CD14-positive monocyte (primary cell): ENCODE data around the gene KLHL10. TPM values are rescaled to one million over a fixed set of nuclear protein-coding genes. Genes with fewer than 3 reads are reported as not detected.

ENCODE experiments used
- DNase-seq, 3 donors: peaks; one replicate each; pipeline ENCODE4 v3.0.0-alpha.2; 2011 to 2022
- H2AFZ ChIP-seq: 2 replicates; pipeline ENCODE4 v1.6.0; 2012; ENCODE audit warnings: mild to moderate bottlenecking, low read depth, low read length, inconsistent platforms; ENCODE audit not compliant: insufficient read depth, poor library complexity, severe bottlenecking
- H3K27ac ChIP-seq, 2 donors: 1 replicate in 1 of 2; 2 replicates in 1 of 2; pipeline ENCODE4 v1.5.1; 2012 to 2013; ENCODE audit warnings: low read length in 2 of 2, control low read depth in 1 of 2, inconsistent platforms in 1 of 2, low read depth in 1 of 2, mild to moderate bottlenecking in 1 of 2
- H3K27me3 ChIP-seq, 2 donors: one replicate each; pipeline versions ENCODE4 v1.6.0 to v1.6.1; 2011 to 2013; ENCODE audit warnings: low read length in 2 of 2; ENCODE audit not compliant: control insufficient read depth in 2 of 2, insufficient read depth in 2 of 2
- H3K36me3 ChIP-seq, 2 donors: replicated peaks in 1 of 2; 1 replicate in 1 of 2; 2 replicates in 1 of 2; pipeline versions ENCODE4 v1.5.1 to v1.6.1; 2012 to 2013; ENCODE audit warnings: low read length in 2 of 2, control low read depth in 1 of 2, inconsistent platforms in 1 of 2, mild to moderate bottlenecking in 1 of 2; ENCODE audit not compliant: insufficient read depth in 2 of 2, control insufficient read depth in 1 of 2
- H3K4me1 ChIP-seq, 2 donors: 1 replicate in 1 of 2; 2 replicates in 1 of 2; pipeline versions ENCODE4 v1.5.1 to v1.6.1; 2012 to 2013; ENCODE audit warnings: low read length in 2 of 2, control low read depth in 1 of 2, inconsistent platforms in 1 of 2, mild to moderate bottlenecking in 1 of 2, moderate library complexity in 1 of 2; ENCODE audit not compliant: insufficient read depth in 2 of 2, control insufficient read depth in 1 of 2
- H3K4me2 ChIP-seq: replicated peaks from 2 replicates; pipeline ENCODE3; 2012; ENCODE audit warnings: low read length, moderate library complexity, mild to moderate bottlenecking; ENCODE audit not compliant: poor library complexity, severe bottlenecking; ENCODE audit errors: extremely low read depth
- H3K4me3 ChIP-seq, 3 experiments: fragments of 200-600 bp in 1 of 3; sonication (generic) in 1 of 3; replicated peaks in 1 of 3; 1 replicate in 2 of 3; 2 replicates in 1 of 3; pipeline ENCODE4 v1.5.1; 2011 to 2013; ENCODE audit warnings: low read length in 3 of 3, mild to moderate bottlenecking in 3 of 3, control low read depth in 2 of 3, low read depth in 2 of 3, inconsistent platforms in 1 of 3, moderate library complexity in 1 of 3
- H3K79me2 ChIP-seq: 2 replicates; pipeline ENCODE4 v1.6.0; 2012; ENCODE audit warnings: mild to moderate bottlenecking, control low read depth, inconsistent platforms, low read length, moderate library complexity; ENCODE audit not compliant: insufficient read depth
- H3K9ac ChIP-seq: 2 replicates; pipeline ENCODE4 v1.6.0; 2017; ENCODE audit warnings: low read length, mild to moderate bottlenecking; ENCODE audit not compliant: insufficient read depth, poor library complexity, severe bottlenecking
- H3K9me3 ChIP-seq, 2 donors: replicated peaks in 1 of 2; 1 replicate in 1 of 2; 2 replicates in 1 of 2; pipeline versions ENCODE4 v1.5.1 to v1.6.1; 2012 to 2013; ENCODE audit warnings: low read length in 2 of 2, control low read depth in 1 of 2; ENCODE audit not compliant: control insufficient read depth in 1 of 2, insufficient read depth in 1 of 2
- H4K20me1 ChIP-seq: 2 replicates; pipeline ENCODE4 v1.6.0; 2012; ENCODE audit warnings: mild to moderate bottlenecking, low read length, control low read depth, moderate library complexity; ENCODE audit not compliant: insufficient read depth
- H3K27ac Mint-ChIP-seq, 7 donors: one replicate each; pipeline ENCODE4 v1.8.0; 2020; ENCODE audit warnings: mild to moderate bottlenecking in 7 of 7, mixed read lengths in 7 of 7, moderate library complexity in 6 of 7, inconsistent platforms in 2 of 7
- H3K27me3 Mint-ChIP-seq, 3 donors: one replicate each; pipeline ENCODE4 v1.8.0; 2021 to 2022; ENCODE audit warnings: low read depth in 3 of 3, mild to moderate bottlenecking in 3 of 3, mixed read lengths in 3 of 3, moderate library complexity in 3 of 3, inconsistent platforms in 1 of 3
- H3K36me3 Mint-ChIP-seq, 2 donors: one replicate each; pipeline ENCODE4 v1.8.0; 2020; ENCODE audit warnings: mixed read lengths in 2 of 2, inconsistent platforms in 1 of 2, mild to moderate bottlenecking in 1 of 2
- H3K4me1 Mint-ChIP-seq: one replicate; pipeline ENCODE4 v1.8.0; 2020; ENCODE audit warnings: mild to moderate bottlenecking, mixed read lengths
- H3K4me3 Mint-ChIP-seq, 2 donors: one replicate each; pipeline ENCODE4 v1.8.0; 2020; ENCODE audit warnings: mild to moderate bottlenecking in 2 of 2, mixed read lengths in 2 of 2, moderate library complexity in 1 of 2
- H3K9me3 Mint-ChIP-seq, 7 donors: one replicate each; pipeline ENCODE4 v1.8.0; 2020 to 2022; ENCODE audit warnings: mixed read lengths in 7 of 7, mild to moderate bottlenecking in 6 of 7, moderate library complexity in 6 of 7, inconsistent platforms in 2 of 7
- CTCF ChIP-seq: fragments of 200-600 bp; IDR thresholded peaks from one replicate; pipeline ENCODE4 v1.8.0; 2022; ENCODE audit warnings: antibody characterized with exemption, mild to moderate bottlenecking
- WGBS: methylation state at CpG from one replicate; pipeline ENCODE4 v1.1.5; 2013; ENCODE audit warnings: missing lambda C conversion rate; ENCODE audit not compliant: insufficient coverage; 5-methylcytosine and 5-hydroxymethylcytosine counted together
- intact Hi-C, 2 donors: fragments of 100-400 bp; cut with micrococcal nuclease; formaldehyde crosslinking; loops; one replicate each; pipeline versions ENCODE4 v1.15.0 to v1.15.1; 2023
- polyA plus RNA-seq, 3 donors: library from polyadenylated mRNA; depleted of rRNA in 1 of 3; unstranded in 2 of 3; stranded (reverse) in 1 of 3; fragments of 300-500 nt in 2 of 3; fragments of >200 nt in 1 of 3; fragmentation: Illumina TruSeq in 2 of 3; gene quantifications; 1 replicate in 2 of 3; 2 replicates in 1 of 3; pipeline ENCODE4 v1.2.3, GENCODE V29; 2012 to 2021

The KLHL10 gene
- polyA plus RNA-seq, 3 donors, result 0.15 TPM; not detected in 2

- Mint-ChIP-seq H3K4me1 (peaks cover 12% of the 10 kb centered on the region), H3K27me3 (peaks cover 0 to 2% (median 0%) of the 10 kb centered on the region in 3 donors), H3K27ac (no peak overlapping the region), H3K4me3 (no peak overlapping the region), H3K9me3 (no peaks in the 10 kb centered on the region), H3K36me3 (peaks cover 0 to 6% of the 10 kb centered on the region in 2 donors)
- intact Hi-C loops, result no loop called here
- Histone ChIP-seq H2AFZ (no peak overlapping the region), H3K4me1 (peaks cover 18 to 24% of the 10 kb centered on the region in 2 donors), H3K9ac (no peak overlapping the region), H3K9me3 (no peaks in the 10 kb centered on the region), H3K4me3 (no peak overlapping the region), H3K27ac (no peak overlapping the region), H4K20me1 (peaks cover 50% of the 10 kb centered on the region), H3K27me3 (no peaks in the 10 kb centered on the region), H3K36me3 (no peaks in the 10 kb centered on the region), H3K79me2 (peaks cover 79% of the 10 kb centered on the region), H3K4me2 (no peak overlapping the region)
- no peak for DNase-seq
- 100% methylated on average over 1 of the region's 3 CpGs for WGBS
- TF ChIP-seq CTCF, result no peak
These were observed 22.8 kb downstream of the KLHL10 start for GRCh38 chr17:41860254-41860931.

GRCh38 chr17:41863074-41863848 is 25.6 kb downstream of the KLHL10 start:
- peaks cover 13% of the 10 kb centered on the region for H3K4me1 Mint-ChIP-seq
- intact Hi-C loops, result no loop called here
- no peak for TF ChIP-seq CTCF
- Histone ChIP-seq H3K79me2 (peaks cover 63% of the 10 kb centered on the region), H3K9me3 (no peaks in the 10 kb centered on the region), H3K4me1 (peaks cover 21 to 27% of the 10 kb centered on the region in 2 donors), H3K36me3 (peaks cover 12 to 15% of the 10 kb centered on the region in 2 donors), H2AFZ (no peak overlapping the region), H4K20me1 (peaks cover 50% of the 10 kb centered on the region), H3K27me3 (no peaks in the 10 kb centered on the region), H3K4me3 (peak overlapping the region in 1 of 3 experiments; percentile 96), H3K4me2 (peak overlapping the region; percentile 99), H3K27ac (no peak overlapping the region), H3K9ac (peak overlapping the region; percentile 90)
- no peaks in the 10 kb centered on the region for H3K27me3 Mint-ChIP-seq
- WGBS, result 53% methylated on average over 14 of the region's 18 CpGs
- peaks cover 13 to 15% of the 10 kb centered on the region in 2 donors for H3K36me3 Mint-ChIP-seq
- no peak overlapping the region for H3K4me3 Mint-ChIP-seq
- H3K9me3 Mint-ChIP-seq, result no peaks in the 10 kb centered on the region
- H3K27ac Mint-ChIP-seq, result no peak overlapping the region
- DNase-seq, result no peak
